HCEC 1CT (cell line): Measurements from ENCODE around the gene PITPNM1.
A peak's percentile ranks its signal among the peaks of the same experiment; 100 is the strongest.
"Not testable (repeated sequence)": the region's sequence is repeated elsewhere in the genome, so short reads cannot be mapped to it uniquely, and the experiment has no call there.

Experiments
- DNase-seq: peaks from one replicate; pipeline ENCODE4 v3.0.0-alpha.2; 2017

The PITPNM1 gene

DNA sequence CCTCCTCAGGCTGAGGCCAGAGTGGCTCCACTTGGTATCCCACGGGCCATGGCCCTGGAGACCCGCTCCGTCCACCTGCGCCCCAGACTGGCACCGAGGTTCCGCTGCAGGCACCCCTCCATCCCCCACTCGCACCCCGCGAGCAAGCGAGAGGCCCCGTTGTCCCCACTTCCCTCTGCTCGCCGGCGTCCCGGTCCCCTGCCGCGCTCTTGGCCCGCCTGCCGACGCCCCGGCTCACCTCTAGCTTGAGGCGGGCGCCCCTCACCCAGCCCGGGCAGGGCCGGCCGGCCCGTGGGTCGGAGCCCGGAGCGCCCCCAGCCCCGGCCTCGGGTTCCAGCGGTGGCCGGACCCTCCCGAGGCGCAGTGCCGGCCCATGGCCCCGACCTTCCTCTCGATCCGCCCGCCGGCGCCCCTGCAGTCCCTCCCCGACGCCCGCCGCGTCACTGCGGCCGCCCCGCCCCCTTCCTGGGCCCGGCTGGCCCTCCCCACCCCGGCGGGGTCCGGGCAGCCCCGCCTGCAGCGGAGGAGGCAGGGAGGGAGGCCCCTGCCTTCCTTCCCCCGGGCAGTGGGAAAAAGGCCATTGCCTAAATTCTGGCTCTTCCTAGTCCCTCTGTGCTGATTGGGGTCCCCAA lies at the start of gene PITPNM1:
Gene PITPNM1, minus strand, starts transcription at position 414 of the 632 bp plus-strand sequence. CDS start 1,183 bp downstream, outside the sequence.
- DNase-seq, result peak; percentile 42

DNA sequence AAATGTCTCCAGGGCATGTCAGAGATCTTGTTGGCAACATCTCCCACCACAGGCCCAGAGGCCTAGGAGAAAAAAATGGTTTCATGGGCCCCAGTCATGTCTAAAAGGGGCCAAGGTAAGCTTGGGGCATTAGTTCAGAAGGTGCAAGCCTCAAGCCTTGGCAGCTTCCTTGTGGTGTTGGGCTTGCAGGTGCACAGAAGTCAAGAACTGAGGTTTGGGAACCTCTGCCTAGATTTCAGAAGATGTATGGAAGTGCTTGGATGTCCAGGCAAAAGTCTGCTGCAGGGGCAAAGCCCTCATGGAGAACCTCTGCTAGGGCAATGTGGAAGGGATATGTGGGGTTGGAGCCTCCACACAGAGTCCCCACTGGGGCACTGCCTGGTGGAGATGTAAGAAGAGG lies 46.5 kb upstream of the PITPNM1 start:
- not testable (repeated sequence) for DNase-seq

DNA sequence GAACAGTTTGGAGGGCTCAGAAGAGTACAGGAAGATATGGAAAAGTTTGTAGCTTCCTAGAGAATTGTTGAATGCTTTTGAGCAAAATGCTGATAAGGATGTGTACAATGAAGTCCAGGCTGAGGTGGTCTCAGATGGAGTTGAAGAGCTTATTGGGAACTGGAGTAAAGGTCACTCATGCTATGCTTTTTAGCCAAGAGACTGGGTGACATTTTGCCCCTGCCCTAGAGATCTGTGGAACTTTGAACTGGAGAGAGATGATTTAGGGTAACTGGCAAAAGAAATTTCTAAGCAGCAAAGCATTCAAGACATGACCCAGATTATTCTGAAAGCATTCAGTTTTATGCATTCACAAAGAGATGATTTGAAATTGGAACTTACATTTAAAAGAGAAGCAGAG lies 46.0 kb upstream of the PITPNM1 start:
- DNase-seq, result no peak

DNA sequence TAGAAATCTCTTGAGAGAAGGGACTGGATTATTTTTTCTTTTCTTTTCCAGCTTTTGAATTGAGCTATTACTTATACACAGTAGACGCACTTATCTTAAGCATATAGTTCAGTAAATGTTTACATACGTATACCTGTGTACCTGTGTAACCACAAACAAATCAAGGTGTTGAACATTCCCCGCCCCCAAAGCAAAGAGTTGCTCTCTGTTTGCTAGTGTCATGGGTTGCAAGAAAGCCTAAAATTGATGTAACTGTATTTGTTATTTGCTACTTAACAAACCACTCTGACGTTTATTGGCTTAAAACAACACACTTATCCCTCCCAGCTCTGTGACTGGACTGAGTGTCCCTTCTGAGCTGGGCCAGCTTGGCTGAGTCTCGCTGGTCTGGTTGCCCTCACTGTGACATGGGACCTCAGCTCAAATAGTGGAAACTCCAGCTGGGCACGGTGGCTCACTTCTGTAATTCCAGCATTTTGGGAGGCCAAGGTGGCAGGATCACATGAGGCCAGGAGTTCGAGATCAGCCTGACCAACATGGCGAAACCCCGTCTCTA lies 43.5 kb upstream of the PITPNM1 start:
- DNase-seq, result no peak

DNA sequence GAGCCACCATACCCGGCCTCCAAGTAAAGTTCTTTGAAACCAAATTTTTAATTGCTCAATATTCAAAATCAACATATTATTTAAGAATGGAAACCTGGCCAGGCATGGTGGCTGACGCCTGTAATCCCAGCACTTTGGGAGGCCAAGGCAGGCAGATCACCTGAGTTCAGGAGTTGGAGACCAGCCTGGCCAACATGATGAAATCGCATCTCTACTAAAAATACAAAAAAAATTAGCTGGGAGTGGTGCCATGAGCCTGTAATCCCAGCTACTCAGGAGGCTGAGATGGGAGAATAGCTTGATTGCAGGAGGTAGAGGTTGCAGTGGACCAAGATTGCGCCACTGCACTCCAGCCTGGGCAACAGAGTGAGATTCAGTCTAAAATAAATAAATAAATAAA lies 42.9 kb upstream of the PITPNM1 start:
- not testable (repeated sequence) for DNase-seq

DNA sequence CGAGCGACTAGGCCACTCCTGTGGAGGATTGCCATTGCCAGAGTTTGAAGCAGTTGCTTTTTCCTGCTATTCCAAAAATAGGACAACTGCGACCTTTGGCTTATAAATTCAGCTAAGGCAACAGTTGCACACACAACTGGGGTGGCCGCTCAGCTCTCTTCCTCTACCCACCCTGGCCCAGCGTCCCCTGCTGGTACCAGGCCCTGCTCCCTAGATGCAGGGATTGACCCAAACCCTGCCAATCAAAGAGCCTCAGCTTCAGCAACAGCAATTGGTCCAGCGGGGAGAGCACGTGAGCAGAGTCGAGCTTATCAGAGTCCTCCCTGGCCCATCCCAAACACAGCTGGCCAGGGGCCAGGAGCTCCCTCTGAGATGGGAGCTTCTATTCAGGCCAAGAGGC lies 40.1 kb upstream of the PITPNM1 start:
- no peak for DNase-seq

DNA sequence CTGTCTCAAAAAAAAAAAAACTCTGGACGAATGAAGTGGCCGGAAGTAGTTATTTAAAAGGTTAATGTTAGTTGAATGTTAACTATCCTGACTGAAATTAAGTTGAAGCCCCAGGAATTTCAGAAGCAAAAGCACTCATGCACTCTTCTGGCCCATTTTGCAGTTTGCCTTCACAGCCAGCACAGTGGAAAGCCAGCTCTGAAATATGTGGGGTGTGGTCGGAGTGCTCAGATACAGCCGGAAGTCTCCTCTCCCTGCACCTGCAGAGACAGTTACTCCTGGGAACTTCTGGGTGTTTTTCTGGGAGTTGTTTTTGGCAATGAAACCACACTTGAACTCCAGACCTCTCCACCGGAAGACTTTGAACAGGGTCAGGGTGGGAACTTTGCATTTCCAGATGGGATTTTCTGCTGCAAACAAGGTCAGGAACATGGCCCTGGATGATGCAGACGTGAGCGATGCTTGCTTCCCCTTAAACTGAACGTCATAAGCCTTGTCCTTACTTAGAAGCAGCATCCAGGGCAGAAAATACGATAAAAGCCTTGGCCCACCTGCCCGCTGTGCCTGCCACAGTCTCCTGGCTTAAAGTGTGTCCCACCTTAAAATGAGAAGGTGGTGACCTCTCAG lies 39.6 kb upstream of the PITPNM1 start:
- no peak for DNase-seq

DNA sequence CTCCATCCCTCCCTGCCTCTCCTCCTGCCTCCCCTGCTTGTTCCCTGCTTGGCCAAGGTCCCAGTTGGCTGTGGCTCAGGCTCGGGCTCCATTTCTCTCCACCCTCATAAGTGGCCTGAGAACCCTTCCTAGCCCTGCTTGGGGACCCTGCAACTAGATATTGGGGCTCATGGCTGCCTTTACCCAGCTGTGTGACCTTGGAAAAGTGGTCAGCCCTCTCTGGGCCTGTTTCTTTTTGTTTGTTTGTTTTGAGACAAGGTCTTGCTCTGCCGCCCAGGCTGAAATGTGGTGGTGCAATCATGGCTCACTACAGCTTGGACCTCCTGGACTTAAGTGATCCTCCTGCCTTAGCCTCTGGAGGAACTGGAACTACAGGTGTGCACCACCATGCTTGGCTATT lies 38.4 kb upstream of the PITPNM1 start:
- DNase-seq, result no peak

DNA sequence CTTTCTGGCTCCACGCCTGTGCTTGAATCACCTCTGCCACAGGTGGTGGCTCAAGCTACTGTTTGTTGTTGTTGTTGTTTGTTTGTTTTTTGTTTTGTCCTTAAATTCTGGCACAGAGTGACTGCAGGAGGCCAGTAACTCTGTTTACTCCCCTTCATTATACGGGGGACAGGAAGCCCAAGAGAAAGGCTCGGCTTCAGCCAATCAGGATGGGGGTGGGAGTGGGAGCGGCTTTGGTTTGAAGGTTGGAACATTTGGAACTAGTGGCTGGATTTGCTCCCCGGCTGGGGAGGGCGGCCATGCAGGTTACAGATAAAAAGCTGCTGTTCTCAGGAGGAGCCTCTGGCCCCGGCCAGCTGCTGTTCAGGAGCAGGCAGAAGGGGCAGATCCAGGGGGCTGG lies 37.8 kb upstream of the PITPNM1 start:
- no peak for DNase-seq

DNA sequence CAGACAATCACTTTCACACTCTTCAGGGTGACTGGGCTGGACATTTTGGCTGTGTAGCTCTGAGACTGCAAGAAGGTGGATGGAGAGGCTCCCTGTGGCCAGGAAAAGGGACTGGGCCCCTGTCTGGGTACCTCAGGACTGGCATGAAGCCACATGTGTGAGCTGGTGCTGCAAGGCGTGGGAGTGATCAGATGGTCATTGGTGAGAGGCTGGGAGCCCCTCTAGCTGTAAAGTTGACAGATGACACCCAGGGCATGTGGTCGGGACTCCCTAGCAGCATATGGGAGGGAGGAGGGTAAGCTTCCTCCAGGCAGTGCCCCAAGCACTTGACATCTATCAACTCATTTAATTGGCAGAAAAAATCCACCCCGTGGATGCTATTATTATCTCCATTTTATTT lies 37.0 kb upstream of the PITPNM1 start:
- no peak for DNase-seq

DNA sequence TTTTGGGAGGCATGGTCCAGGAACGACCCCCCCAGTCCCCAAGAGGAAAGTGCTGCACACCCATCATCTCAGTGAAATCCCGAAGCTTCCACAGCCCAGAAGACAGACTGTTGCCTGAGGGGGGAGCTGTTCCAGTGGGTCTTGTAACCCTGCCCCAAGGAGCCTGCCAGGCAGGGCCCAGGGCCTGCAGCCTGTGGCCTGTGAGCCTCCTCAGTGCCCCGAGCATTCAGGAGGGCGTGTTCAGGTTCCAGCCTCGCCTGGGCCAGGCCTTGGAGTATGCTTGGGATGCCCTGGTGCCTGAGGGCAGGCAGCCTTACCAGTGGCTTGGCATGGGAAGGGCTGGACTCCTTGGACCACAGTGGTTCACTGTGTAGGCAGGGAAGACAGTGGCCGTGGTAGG lies 36.0 kb upstream of the PITPNM1 start:
- no peak for DNase-seq

DNA sequence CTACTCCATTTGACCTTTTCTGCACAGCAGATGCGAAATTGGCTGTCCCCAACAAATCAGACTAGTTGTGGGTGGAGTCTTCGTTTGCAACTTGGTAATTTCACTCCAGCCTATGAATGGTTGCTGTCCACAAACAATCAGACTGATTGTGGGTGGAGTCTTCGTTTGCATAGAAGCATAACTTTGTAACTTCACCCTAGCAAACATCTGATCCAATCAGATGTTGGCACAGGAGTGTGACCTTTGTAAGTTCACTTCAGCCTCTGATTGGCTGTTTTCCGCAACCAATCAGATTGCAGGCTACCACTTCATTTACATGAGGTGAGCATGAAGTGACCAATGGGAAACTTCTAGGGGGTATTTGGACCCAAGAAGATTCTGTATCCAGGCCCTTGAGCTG lies 34.4 kb upstream of the PITPNM1 start:
- DNase-seq, result no peak

DNA sequence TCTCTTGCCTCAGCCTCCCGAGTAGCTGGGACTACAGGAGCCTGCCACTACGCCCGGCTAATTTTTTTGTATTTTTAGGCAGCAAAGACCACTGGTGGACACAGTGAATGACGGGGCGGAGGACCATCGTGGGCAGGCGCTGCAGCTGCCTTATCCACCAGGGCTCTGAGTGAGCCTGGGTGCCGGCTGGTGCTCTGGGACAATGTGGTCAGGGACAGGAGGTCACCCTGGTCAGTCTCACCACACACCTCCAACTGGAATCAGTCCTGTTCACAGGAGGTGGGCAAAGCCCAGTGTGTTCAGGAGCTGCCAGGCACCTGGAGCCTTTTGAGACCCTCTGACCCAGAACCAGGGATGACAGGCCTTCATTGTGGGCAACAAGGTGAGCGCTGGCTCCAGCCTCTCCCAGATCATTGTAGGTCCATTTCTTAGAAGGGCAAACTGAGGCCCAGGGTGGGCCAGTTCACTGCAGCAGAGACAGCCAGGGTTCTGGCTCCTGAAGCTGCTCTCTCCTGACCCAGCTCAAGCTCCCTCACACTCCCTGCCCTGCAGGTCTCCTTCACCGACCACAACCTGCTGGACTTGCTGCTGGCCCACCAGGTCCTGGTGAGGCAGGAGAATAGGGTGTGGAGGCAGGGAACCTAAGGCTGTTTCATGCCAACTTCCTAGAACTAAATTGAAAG lies 33.8 kb upstream of the PITPNM1 start:
- DNase-seq, result no peak

DNA sequence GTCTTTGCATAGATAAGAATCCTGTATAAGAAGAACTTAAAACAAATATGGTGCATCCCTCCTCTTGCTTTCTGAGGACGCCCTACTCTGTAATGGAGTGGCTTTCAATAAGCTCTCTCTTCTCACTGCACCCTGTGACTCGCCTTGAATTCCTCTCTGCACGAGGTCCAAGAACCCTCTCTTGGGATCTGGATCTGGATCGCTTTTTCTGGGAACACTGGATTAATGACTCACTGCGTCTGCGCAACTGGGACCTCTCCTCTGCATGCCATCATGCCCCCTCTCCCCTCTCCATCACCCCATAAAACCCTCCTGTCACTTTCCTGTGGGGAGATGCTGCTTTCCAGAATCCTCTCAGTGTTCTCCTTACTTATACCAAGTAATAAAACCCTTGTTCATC lies 33.1 kb upstream of the PITPNM1 start:
- no peak for DNase-seq

DNA sequence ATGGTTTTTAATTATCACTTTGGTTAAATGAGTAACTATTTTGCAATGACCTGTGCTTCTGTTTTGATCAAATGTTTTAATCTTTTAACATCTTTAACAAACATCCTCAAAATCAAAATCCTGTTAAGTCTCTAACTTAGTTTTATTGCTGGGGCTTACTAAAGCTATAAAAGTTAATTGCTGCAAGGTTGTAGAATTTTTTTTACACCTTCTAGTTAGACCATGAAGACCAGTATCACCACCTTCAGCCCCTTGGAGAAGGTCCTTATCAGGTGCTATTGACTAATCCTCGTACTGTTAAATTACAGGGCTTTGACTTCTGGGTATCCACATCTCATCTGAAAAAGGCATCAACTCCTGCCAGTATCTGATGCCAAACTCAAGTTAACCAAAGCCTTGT lies 30.4 kb upstream of the PITPNM1 start:
- DNase-seq, result no peak

DNA sequence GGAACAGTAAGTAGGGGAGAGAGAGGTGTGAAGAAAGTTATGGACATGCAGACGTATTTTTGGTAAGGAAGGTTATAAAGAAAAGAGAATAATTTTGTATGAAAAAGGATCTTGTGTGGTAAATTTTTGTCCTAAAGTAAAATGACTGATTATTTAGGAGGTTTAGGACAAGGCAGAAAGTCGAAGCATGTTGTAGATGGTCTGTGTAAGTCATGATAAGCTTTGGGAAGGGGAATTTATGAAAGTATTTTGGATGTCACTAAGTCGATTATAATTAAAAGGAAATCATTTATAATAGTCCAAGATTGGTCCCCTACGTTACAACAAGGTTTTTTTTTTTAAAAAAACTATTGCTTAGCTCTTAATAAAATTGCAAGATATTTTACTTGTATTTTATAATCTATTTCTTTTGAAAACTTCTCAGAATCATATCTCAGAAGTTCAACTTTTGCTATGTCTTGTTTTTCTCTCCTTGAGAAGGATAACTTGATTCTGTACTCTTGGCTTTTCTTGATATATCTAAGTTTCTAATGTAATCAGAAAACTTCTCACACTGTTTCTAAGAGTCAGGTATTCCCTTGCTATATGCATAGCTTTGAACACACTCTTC lies 29.0 kb upstream of the PITPNM1 start:
- no peak for DNase-seq

DNA sequence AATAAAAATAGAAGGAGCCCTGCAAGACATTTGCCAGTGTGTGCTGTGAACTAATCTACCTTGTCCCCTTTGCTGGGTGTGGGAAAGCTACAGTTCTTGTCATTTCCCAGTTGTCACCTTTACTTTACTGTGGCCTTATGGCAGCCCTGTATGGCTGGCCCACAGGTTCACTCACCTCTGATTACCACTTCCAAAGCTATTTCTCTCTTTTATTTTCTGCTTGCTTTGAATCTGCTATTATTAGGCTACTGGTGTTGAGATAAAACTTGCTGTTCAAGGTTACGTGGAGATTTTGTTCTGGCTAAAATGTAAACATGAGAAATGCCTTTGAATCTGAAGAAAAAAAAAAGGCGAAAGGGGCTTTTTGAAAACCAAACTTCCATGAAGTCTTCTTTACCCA lies 27.7 kb upstream of the PITPNM1 start:
- DNase-seq, result no peak

DNA sequence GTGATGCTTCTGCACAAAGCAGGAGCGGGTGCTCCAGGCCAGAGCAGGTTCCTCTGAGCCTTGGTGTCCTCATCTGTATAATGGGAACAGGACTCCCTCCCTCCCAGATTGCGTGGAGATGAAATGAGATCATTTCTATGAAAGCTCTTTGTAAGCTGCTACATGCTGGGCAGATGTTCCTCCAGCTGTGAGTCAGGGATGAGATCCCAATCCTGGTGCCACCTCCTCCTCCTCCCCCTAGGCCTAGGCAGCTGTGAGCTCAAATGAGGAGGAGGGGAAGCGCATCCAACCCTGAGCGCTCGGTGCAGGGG lies 25.1 kb upstream of the PITPNM1 start:
- no peak for DNase-seq

DNA sequence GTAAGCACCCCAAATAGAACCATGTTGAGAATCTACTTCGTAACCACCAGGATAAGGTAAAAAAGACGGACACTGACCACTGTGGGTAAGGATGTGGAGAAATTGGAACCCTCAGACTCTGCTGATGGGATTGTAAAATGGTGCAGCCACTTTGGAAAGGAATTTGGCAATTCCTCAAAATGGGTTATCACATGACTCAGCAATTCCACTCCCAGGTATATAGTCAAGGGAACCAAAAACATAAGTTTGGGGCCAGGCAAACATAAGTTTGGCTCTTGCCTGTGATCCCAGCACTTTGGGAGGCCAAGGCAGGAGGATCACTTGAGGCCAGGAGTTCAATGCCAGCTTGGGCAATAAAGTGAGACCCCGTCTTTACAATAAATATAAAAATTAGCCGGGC lies 23.2 kb upstream of the PITPNM1 start:
- no peak for DNase-seq

DNA sequence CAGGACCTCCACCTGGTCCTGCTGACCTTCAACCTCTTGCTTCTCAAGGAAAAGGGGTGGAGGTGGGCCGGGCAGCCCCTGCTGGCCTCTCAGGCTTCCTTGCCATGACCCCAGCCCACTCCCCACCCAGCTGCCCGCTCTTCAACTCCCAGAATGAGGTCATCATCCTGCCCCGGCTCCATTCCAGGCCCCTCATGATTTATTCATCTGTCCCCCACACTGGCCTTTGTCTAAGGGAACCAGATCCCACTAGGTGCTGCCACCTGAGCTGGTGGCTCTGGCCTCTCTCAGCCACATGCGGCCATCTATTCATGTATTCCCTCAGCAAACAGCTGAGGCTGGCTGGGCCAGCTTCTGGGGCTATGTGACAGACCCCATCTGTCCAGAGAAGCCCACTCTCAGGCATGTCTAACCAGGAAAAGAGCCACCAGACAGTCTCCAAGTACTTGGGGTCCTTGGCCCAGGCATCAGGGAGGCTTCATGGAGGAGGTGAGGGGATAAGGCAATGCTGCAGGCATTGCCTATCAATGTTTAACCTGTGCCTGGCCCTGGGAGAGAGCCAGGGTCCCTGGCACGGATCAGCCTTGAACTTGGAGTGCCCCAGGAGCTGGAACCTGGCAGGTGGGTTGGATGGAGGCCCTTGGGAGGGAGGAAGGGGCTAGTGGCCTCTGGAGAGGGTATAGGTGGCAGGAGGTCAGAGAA lies 20.3 kb upstream of the PITPNM1 start:
- DNase-seq, result no peak

DNA sequence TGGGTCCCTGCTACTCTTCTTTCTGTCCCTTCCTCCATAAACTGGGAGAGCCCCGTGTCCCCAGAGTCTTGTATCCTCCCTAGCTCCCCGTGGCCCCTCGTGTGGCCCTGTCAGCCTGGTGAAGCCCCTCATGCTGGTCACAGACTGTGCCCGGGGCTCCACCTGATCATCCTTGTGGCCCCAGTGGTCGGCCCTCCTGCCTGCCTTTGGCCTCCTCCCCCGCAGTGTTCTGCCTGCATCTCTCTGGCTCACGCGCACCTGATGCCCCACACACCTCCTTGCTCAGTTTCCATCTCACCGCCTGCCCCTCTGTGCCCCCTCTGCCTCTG lies 19.3 kb upstream of the PITPNM1 start:
- no peak for DNase-seq

DNA sequence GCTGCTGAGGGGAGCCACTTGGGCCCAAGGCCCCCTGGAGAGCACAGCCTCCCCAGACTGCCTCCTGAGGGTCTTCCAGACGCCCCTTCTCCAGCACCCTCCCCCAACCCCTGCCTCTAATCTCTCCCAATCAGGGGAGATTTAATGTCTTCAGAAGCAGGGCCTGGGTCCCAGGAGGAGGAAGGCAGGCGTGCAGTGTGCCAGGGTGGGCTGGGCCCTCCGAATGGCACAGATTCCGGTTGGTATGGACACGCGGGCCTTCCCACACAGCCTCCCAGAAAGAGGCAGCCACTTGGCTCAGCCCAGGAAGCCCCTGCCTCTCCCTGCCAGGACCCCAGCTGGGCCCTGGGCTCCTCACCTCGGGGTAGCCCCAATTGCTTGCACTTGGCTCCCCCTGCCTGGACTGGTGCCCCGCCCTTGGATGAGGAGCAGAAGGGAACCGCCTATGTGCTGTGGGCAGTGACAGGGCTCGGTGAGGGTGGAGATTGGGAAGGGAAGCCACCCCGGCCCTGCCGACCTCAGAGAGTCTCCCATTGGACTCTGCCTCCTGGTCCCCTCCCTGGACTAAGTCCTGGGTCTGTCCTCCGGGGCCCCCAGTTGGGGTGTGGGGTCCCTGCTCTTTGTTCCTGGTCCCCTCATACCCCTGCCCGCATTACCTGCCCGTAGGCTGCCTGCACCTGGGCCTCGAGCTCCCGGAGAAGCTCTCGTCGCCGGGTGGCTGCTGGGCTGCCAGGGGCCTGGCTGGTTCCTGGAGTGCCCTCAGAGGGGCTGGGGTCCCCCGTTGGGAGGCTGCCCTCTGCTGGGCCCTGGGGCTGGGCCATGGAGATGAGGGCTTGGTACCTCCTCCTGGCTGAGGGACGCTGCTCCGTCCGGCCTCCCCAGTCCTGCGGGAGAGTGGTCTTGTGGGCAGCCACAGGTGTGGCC lies 18.7 kb upstream of the PITPNM1 start:
- DNase-seq, result no peak
